Stimulated activated CD4-positive, alpha-beta T cell treated with anti-CD3 and anti-CD28 coated beads, TNF-alpha, amount 100 ng/mL, for 4 hours (primary cell): ENCODE results near the gene BBIP1.

Experiments used
- DNase-seq, 3 experiments: peaks; one replicate each; pipeline ENCODE4 v3.0.0-alpha.2; 2020; ENCODE audit warnings: low read depth in 3 of 3

Gene BBIP1

GRCh38 chr10:110918643-110919348 is at the start of gene BBIP1:
BBIP1 (minus strand) TSS chr10:110919180; CDS start chr10:110918157, 1,023 bp downstream.
- DNase-seq, result no peak

- DNase-seq, result no peak
Measured at GRCh38 chr10:110967645-110968044, 48.7 kb upstream of the BBIP1 start.

GRCh38 chr10:110967009-110967630 is 48.1 kb upstream of the BBIP1 start:
- DNase-seq, result no peak

- no peak for DNase-seq
Measured at GRCh38 chr10:110966146-110966545, 47.2 kb upstream of the BBIP1 start.

- DNase-seq, result no peak
Measured at GRCh38 chr10:110965216-110965615, 46.2 kb upstream of the BBIP1 start.

- DNase-seq, result no peak
Measured at GRCh38 chr10:110964681-110965080, 45.7 kb upstream of the BBIP1 start.

- DNase-seq, result no peak
Measured at GRCh38 chr10:110963162-110963561, 44.2 kb upstream of the BBIP1 start.

- no peak for DNase-seq
Measured at GRCh38 chr10:110962443-110962842, 43.5 kb upstream of the BBIP1 start.

GRCh38 chr10:110960333-110960712 is 41.3 kb upstream of the BBIP1 start:
- DNase-seq, result no peak

GRCh38 chr10:110959379-110960332 is 40.7 kb upstream of the BBIP1 start:
- no peak for DNase-seq

GRCh38 chr10:110957606-110958005 is 38.6 kb upstream of the BBIP1 start:
- DNase-seq, result no peak

- no peak for DNase-seq
Measured at GRCh38 chr10:110951381-110951780, 32.4 kb upstream of the BBIP1 start.

GRCh38 chr10:110947061-110947595 is 28.1 kb upstream of the BBIP1 start:
- no peak for DNase-seq

GRCh38 chr10:110946496-110946895 is 27.5 kb upstream of the BBIP1 start:
- DNase-seq, result no peak

GRCh38 chr10:110944792-110945396 is 25.9 kb upstream of the BBIP1 start:
- no peak for DNase-seq

GRCh38 chr10:110939419-110939818 is 20.4 kb upstream of the BBIP1 start:
- no peak for DNase-seq

GRCh38 chr10:110936757-110937156 is 17.8 kb upstream of the BBIP1 start:
- no peak for DNase-seq

- DNase-seq, result no peak
Measured at GRCh38 chr10:110932505-110933180, 13.7 kb upstream of the BBIP1 start.

- no peak for DNase-seq
Measured at GRCh38 chr10:110931769-110932381, 12.9 kb upstream of the BBIP1 start.

GRCh38 chr10:110927461-110927860 is 8.5 kb upstream of the BBIP1 start:
- no peak for DNase-seq
